RPMI7951 (cell line): ENCODE measurements around the gene UBE2V1. TPM values are rescaled to one million over a fixed set of nuclear protein-coding genes. Genes with fewer than 3 reads are reported as not detected.
A peak's percentile ranks its signal among the peaks of the same experiment; 100 is the strongest.
"Not testable (repeated sequence)": the region's sequence is repeated elsewhere in the genome, so short reads cannot be mapped to it uniquely, and the experiment has no call there.

Experiments used
- DNase-seq: peaks from one replicate; pipeline ENCODE4 v3.0.0-alpha.2; 2012; ENCODE audit warnings: low read depth
- total RNA-seq: library from RNA; depleted of rRNA; stranded (reverse); fragments of >200 nt; shearing (Covaris generic); gene quantifications from 2 replicates; pipeline ENCODE4 v1.2.3, GENCODE V29; 2014

UBE2V1 gene
- total RNA-seq, 1 experiment from 2014 or later, result 174 TPM

- peak; percentile 78 for DNase-seq
Measured at GRCh38 chr20:50137702-50138101, 24.8 kb upstream of the UBE2V1 start.

GRCh38 chr20:50136822-50137599 is 24.1 kb upstream of the UBE2V1 start:
- peak; percentile 77 for DNase-seq

GRCh38 chr20:50135157-50135556 is 22.2 kb upstream of the UBE2V1 start:
- not testable (repeated sequence) for DNase-seq

- no peak for DNase-seq
Measured at GRCh38 chr20:50133474-50134217, 20.7 kb upstream of the UBE2V1 start.

GRCh38 chr20:50133041-50133440 is 20.1 kb upstream of the UBE2V1 start:
- DNase-seq, result no peak

GRCh38 chr20:50130995-50131394 is 18.0 kb upstream of the UBE2V1 start:
- no peak for DNase-seq

- DNase-seq, result no peak
Measured at GRCh38 chr20:50130356-50130723, 17.4 kb upstream of the UBE2V1 start.

- DNase-seq, result no peak
Measured at GRCh38 chr20:50129662-50130355, 16.9 kb upstream of the UBE2V1 start.

GRCh38 chr20:50128520-50128905 is 15.6 kb upstream of the UBE2V1 start:
- no peak for DNase-seq

GRCh38 chr20:50127587-50128519 is 14.9 kb upstream of the UBE2V1 start:
- DNase-seq, result no peak

- DNase-seq, result no peak
Measured at GRCh38 chr20:50126662-50127061, 13.7 kb upstream of the UBE2V1 start.

GRCh38 chr20:50125279-50125678 is 12.3 kb upstream of the UBE2V1 start:
- no peak for DNase-seq

GRCh38 chr20:50124496-50124895 is 11.5 kb upstream of the UBE2V1 start:
- no peak for DNase-seq

GRCh38 chr20:50123418-50123817 is 10.5 kb upstream of the UBE2V1 start:
- DNase-seq, result no peak

GRCh38 chr20:50122763-50123162 is 9.8 kb upstream of the UBE2V1 start:
- no peak for DNase-seq

GRCh38 chr20:50121858-50122271 is 8.9 kb upstream of the UBE2V1 start:
- peak; percentile 74 for DNase-seq

GRCh38 chr20:50120935-50121693 is 8.2 kb upstream of the UBE2V1 start:
- peak; percentile 80 for DNase-seq

- no peak for DNase-seq
Measured at GRCh38 chr20:50118203-50118602, 5.3 kb upstream of the UBE2V1 start.

- DNase-seq, result no peak
Measured at GRCh38 chr20:50116368-50116999, 3.5 kb upstream of the UBE2V1 start.
